DOHH2 (cell line): ENCODE data around the gene OR2T34.

ENCODE experiments used
- CTCF ChIP-seq: fragments of 200-600 bp; sonication (generic); IDR thresholded peaks from one replicate; pipeline ENCODE4 v1.5.1; 2014; ENCODE audit warnings: antibody characterized with exemption, mild to moderate bottlenecking, low read depth, low read length; ENCODE audit not compliant: poor library complexity, severe bottlenecking
- EZH2phosphoT487 ChIP-seq: fragments of 200-600 bp; sonication (generic); IDR thresholded peaks from 2 replicates; pipeline ENCODE4 v1.6.1; 2017; ENCODE audit warnings: borderline replicate concordance, mild to moderate bottlenecking, antibody characterized with exemption, low read length, moderate library complexity, mixed read lengths

- TF ChIP-seq EZH2phosphoT487: no peak
- no peak for TF ChIP-seq CTCF
Measured at GRCh38 chr1:248597589-248597988, 23.0 kb upstream of the OR2T34 start, which contains the start of gene OR2T10.
